Mammary epithelial cell (primary cell): Measurements from ENCODE around the gene NDUFV2.

ENCODE experiments used
- CTCF ChIP-seq, 2 donors: IDR thresholded peaks in 1 of 2; conservative IDR thresholded peaks in 1 of 2; 2 replicates each; pipeline ENCODE4 v1.5.1; 2011 to 2012; ENCODE audit warnings: inconsistent platforms in 2 of 2, low read length in 2 of 2, mild to moderate bottlenecking in 2 of 2, control low read depth in 1 of 2, low read depth in 1 of 2; ENCODE audit not compliant: insufficient read depth in 1 of 2; ENCODE audit errors: extremely low read depth in 1 of 2
- EZH2 ChIP-seq: IDR thresholded peaks from 2 replicates; pipeline ENCODE4 v1.6.1; 2012; ENCODE audit warnings: low read length, inconsistent platforms, borderline replicate concordance

GRCh38 chr18:9175115-9175514, 72.6 kb downstream of the NDUFV2 start:
- no peak for TF ChIP-seq CTCF (conservative IDR thresholded peaks at IDR 0.05 in 1 of 2, IDR thresholded peaks at IDR 0.05 in 1 of 2; ENCODE audit: extremely low read depth in 1 of 2, insufficient read depth in 1 of 2, low read depth in 1 of 2, low read length in 2 of 2)
- no peak for TF ChIP-seq EZH2
